HG03571 (cell line): ENCODE results near the gene APOBEC3A.
A peak's percentile ranks its signal among the peaks of the same experiment; 100 is the strongest.
"Not testable (repeated sequence)": the region's sequence is repeated elsewhere in the genome, so short reads cannot be mapped to it uniquely, and the experiment has no call there.

Experiments
- ATAC-seq: cut with Tn5 transposase; IDR thresholded peaks from one replicate; pipeline ENCODE4 v1.9.1; 2021; ENCODE audit not compliant: unreplicated experiment

APOBEC3A gene

DNA sequence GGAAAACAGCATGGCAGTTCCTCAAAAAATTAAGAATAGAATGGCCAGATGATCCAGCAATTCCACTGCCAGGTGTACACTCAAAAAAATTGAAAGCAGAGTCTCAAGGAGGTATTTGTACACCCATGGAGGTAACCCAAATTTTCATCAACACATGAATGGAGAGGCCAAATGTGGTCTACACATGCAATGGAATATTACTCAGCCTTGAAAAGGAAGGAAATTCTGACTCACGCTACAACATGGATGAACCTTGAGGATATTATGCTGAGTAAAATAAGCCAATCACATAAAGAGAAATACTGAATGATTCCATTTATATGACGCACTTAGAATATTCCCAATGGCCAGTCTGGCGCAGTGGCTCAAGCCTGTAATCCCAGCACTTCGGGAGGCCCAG is 19.9 kb downstream of the APOBEC3A start:
- ATAC-seq = not testable (repeated sequence)

DNA sequence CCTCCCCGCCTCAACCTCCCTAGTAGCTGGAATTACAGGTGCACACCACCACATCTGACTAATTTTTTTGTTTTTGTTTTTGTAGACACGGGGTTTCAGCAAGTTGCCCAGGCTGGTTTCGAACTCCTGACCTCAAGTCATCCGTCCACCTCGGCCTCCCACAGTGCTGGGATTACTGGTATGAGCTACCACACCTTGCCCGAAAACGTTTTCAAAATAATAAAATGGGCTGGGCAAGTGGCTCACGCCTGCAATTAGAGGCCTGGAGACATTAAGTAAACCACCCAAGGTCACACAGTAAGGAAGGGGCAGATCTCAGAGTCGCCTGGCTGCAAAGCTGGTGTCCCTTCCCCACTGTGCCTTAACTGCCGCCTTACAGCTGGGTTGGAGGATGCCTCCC is 23.2 kb downstream of the APOBEC3A start:
- not testable (repeated sequence) for ATAC-seq

DNA sequence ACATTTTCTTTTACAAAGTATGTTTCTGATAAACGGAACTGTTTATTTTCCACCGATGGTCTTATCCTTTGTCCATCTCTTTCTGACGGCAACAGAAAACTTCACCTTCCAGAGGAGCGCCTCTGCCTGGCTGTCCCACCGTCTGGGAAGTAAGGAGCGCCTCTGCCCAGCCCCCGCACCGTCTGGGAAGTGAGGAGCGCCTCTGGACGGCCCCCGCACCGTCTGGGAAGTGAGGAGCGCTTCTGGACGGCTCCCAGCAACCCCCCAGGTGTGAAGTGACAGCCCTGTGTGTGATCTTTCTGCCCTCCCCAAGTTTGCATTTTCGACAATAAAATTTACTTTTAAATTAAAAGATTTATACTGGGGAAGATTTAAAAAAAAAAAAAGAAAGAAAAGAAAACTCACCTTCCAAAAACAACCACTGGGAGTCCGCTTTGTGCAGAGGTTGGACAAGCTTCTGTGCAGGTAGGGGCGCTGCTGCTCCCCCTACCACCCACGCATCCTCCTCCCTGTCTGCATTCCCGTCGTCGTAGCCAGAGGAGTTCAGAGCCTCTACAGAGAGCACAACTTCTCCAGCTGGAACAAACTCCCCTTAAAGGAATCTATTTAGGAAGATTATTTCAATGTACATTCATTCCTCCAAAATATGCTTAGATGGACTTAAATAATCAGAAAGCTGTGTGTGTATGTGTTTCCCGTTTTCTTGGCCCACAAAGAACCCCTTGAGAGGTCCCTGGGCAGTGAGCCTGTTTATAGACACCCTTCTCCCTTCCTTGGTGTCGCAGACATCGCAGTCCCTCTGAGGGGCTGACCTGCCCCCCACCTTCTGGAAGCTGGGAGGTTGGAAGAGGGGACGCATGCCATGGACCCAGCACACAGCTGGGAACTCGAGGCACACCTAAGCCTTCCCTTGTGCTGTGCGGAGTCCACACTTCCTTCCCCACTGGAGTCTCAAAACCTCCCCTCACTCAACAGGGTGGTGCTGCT is 23.9 kb downstream of the APOBEC3A start:
- no peak for ATAC-seq

DNA sequence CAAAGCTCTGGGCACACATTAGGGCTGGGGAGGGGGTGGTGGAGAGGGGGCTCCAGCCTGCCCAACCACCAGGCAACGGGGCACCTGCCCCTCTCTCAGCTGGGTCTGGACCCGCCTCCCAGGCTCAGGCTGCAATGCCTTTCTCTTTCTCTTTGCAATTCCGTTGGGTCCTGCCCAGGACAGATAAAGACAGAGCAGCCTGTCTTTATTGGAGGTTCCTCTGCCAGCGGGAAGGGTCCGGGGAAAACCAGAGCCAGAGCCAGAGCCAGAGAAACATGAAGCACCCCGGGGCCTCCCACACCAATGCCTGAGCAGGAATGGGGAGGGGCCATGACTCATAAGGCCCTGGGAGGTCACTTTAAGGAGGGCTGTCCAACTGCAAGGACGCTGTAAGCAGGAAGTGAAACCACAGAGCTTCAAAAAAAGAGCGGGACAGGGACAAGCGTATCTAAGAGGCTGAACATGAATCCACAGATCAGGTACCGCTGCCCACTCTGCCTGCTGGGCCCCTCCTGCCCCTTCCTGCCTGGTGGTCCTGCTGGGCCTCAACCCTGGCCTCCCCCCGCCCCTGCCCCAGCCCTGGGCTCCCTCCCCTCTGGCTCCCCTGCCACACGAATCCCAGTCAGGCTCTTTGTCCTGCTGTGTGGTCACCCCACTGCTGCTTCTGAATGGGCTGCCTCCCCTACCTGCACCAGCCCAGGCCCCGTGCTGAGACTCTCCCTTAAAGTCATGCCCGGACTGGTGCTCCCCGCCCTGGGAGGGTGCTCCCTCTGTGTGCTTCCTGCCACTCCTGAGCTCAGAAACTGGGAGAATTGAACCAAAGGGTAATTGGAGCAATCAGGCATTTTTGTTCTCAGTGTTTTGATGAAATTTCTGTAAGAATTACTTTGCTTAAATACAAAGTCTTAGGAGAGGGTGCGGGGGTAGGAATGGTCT is 24.9 kb downstream of the APOBEC3A start, which contains the start of gene APOBEC3B:
Gene APOBEC3B (plus strand): TSS at position 356 of the 936 bp plus-strand sequence. CDS start 107 bp downstream, at position 463.
- ATAC-seq = peak; percentile 45

DNA sequence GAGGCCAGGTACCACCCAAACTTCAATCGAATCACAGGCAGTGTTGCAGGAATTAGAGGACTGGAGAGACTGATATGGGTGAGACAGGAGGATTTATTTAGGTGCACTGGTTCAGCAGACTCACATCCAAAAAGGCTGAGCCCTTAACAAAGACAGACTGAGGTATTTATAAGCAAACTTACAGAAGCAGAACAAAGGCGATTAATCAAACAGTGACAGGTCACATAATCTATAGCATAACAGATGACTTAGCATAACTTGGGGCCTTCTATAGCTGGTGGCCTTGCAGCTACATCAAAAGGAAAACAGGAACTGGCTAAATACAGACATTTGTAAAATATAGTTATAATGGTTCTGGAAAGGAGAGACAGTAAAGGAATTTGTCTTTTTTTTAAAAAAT is 26.8 kb downstream of the APOBEC3A start:
- ATAC-seq = no peak

DNA sequence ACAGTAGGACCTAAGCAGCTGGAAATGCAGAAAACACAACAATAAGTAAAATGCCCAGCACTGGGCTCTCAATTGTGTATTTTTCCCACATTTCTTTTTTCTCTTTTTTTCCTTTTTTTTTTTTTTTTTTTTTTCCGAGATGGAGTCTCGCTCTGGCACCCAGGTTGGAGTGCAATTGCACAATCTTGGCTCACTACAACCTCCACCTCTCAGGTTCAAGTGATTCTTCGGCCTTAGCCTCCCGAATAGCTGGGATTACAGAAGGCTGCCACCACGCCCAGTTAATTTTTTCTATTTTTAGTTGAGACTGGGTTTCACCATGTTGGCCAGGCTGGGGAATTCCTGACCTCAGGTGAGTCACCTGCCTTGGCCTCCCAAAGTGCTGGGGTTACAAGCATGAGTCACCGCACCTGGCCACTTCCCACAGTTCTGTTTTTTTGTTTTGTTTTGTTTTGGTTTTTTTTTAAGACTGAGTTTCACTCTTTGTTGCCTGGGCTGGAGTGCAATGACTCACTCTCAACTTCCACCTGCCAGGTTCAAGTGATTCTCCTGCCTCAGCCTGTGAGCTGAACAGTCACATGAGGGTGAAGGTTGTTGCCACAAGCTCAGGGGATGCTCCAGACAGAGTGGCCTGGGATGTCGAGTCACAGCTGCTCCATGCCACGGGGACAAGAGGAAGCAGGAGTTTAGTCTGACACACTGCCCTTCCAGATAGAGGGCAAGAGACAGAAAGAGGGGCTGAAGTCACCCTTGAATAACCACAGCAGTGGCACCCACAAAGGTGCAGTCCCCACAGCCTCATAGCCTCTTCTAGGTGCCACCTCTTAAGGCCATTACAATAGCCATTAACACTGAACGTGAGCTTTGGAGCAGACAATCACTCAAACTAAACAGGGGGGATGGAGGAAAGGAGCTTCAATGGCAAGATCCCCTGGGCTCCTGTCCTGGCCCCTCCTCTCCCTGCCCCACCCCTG is 27.7 kb downstream of the APOBEC3A start:
- ATAC-seq = peak; percentile 54

DNA sequence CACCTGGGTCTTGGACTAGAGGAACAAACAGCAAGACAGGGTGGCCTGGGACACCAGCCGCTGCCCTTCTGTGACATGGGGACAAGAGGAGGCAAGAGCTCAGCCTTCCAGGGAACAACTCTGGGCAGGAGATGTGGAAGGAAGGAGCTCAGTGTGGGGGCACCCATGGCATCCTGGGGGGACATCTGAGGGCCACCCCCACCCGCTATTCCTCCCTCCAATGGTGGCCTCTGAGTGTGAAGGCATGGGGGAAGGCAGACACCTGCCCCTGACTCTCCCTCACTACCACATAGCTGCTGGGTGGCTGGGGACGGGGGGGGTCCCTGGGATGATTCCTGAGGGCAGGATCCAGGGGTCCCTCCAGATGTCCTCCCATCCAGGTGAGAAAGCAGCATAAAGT is 29.2 kb downstream of the APOBEC3A start:
- no peak for ATAC-seq

DNA sequence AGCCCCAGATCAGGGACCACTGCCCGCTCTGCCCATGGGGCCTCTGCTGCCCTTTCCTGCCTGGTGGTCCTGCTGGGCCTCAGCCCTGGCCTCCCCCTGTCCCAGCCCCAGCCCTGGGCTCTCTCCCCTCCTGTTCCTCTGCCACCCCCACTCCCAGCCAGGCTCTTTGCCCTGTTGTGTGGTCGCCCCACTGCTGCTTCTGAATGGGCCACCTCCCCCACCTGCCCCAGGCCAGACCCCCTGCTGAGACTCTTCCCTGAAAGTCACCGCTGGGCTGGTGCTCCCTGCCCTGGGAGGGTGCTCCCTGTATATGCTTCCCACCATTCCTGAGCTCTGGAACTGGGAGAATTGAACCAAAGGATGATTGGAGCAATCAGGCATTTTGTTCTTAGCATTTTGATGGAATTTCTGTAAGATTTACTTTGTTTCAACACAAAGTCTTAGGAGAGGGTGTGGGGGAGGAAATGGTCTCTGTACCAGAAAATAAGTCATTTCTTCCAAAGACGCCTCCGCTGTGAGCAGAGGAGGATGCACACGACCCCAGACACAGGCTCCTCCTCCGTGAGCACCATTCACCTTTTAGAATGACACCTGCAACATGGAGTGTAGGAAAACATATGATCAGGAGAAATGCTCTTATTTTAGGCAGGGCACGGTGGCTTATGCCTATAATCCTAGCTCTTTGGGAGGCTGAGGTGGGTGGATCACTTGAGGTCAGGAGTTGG is 29.9 kb downstream of the APOBEC3A start:
- ATAC-seq = no peak

DNA sequence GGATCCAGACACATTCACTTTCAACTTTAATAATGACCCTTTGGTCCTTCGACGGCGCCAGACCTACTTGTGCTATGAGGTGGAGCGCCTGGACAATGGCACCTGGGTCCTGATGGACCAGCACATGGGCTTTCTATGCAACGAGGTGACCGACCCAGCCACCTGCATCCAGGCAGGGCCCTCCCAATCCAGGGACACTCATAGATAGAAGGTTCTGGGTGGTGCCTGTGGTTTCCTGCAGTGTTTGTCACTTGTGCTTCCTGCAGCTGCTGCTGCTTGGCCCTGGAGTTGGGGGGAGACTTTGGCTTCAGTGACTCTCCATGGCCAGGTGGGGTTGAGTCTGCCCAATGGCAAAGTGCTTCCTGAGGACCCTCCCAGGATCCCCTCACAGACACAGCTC is 32.1 kb downstream of the APOBEC3A start:
- no peak for ATAC-seq

DNA sequence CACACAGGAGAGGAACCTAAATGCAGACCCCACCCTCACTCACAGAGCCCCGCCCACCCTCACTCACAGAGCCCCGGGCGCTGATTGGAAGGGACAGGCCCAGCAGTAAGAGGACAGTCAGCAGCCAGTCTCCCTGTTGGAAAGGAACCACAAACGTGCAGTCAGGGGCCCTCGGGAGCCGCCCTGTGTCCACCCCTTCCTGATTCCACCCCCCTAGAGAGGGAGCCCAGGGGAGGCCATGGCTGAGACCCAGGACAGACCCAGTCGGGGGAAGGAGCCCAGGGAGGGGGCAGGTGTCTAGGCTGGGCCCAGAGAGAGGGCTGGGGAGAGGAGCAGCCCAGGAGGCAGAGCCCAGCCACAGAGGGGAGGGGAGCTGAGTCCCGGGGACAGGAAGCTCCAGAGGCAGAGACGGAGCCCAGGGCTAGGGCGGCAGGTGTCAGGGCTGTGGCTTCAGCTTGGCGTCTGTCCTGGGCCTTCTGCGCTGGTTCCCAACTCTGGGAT is 35.5 kb downstream of the APOBEC3A start:
- ATAC-seq = not testable (repeated sequence)

DNA sequence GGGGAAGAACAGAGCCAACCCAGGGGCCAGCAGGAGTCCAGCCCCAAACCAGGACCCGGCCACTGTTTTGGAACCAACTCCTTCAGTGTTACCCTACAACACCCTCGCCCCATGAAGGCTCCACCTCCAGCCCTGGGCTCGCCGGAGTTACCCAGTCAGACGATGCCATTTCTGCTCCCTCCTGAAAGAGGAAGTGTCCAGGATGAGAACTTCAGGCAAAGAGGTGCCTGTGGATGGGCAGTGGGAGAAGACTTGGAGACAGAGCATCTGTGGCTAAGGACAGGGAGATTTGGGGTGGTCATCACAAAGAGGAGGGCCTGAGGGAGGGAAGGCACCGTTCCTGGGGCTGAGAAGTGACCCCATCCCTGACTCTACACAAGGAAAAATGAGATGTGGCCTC is 38.7 kb downstream of the APOBEC3A start:
- no peak for ATAC-seq

DNA sequence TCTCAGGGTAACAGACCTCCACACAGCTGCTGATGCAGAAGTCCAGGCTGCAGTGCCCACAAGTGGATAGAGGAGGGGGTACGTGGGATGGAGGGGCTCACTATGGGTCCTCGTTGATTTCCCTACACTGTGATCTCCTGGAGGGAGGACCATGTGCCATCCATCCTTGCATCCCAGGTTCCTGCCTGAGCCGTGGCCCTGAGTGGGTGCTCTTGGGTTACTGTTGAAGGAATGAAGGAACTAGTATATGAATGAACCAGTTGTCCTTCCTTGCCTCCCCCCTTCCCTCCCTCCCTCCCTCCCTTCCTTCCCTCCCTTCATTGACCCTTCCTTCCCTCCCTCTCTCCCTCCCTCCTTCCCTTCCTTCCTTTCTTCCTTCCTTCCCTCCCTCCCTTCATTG is 40.1 kb downstream of the APOBEC3A start:
- no peak for ATAC-seq

DNA sequence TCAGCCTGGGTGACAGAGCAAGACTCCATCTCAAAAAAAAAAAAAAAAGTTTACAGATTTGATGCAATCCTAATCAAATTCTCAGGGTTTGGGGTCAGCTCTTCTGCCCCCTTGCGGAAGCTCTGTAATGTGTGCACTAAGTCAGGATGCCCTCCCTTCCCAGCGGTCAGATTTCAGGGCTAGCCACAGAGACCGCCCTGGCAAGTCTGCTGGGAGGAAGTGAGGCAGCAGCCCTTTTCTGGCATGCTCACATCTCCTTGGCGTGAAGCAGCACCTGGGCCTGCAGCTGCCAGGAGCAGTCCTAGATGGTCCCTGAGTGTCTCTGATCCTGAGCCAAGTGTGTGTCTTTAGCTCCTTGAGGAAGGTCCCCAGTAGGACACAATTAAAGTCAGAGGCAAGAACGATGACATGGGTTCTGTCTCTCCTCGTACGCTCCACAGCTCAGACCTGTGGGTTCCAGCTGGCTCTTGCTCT is 45.8 kb downstream of the APOBEC3A start:
- no peak for ATAC-seq

DNA sequence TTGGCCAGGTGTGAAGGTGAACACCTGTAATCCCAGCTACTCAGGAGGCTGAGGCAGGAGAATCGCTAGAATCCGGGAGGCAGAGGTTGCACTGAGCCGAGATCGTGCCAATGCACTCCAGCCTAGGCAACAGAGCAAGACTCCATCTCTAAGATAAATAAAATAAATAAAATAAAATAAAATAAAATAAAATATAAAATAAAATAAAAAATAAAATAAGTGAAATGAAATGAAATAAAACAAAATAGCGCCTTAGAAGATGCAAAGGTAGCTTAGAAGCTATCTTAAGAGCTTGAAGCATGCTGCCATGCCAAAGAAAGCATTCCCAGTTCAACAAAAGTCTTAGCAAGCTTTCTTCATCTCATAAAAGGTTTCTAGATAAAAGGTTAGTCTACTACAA is 49.8 kb downstream of the APOBEC3A start:
- no peak for ATAC-seq

DNA sequence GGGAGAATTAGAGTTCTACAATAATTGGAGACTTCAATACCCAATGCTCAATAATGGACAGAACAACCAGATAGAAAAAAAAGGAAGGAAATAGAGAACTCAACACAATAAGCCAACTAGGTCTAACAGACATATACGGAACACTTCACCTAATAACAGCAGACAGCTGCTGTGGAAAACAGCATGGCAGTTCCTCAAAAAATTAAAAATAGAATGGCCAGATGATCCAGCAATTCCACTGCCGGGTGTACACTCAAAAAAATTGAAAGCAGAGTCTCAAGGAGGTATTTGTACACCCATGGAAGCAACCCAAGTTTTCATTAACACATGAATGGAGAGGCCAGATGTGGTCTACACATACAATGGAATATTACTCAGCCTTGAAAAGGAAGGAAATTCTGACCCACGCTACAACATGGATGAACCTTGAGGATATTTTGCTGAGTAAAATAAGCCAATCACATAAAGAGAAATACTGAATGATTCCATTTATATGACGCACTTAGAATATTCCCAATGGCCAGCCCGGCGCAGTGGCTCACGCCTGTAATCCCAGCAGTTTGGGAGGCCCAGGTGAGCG is 51.0 kb downstream of the APOBEC3A start:
- ATAC-seq = not testable (repeated sequence)

DNA sequence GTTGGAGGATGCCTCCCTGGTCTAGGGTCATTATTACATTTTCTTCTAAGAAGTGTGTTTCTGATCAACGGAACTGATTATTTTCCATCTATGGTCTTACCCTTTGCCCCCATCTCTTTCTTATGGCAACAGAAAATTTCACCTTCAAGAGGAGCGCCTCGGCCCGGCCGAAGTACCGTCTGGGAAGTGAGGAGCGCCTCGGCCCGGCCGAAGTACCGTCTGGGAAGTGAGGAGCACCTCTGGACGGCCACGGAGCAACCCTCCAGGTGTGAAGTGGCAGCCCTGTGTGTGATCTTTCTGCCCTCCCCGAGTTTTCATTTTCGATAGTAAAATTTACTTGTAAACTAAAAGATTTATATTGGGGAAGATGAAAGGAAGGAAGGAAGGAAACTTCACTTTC is 53.5 kb downstream of the APOBEC3A start:
- no peak for ATAC-seq
